ENCODE results near the gene INPPL1.

The INPPL1 gene

DNA sequence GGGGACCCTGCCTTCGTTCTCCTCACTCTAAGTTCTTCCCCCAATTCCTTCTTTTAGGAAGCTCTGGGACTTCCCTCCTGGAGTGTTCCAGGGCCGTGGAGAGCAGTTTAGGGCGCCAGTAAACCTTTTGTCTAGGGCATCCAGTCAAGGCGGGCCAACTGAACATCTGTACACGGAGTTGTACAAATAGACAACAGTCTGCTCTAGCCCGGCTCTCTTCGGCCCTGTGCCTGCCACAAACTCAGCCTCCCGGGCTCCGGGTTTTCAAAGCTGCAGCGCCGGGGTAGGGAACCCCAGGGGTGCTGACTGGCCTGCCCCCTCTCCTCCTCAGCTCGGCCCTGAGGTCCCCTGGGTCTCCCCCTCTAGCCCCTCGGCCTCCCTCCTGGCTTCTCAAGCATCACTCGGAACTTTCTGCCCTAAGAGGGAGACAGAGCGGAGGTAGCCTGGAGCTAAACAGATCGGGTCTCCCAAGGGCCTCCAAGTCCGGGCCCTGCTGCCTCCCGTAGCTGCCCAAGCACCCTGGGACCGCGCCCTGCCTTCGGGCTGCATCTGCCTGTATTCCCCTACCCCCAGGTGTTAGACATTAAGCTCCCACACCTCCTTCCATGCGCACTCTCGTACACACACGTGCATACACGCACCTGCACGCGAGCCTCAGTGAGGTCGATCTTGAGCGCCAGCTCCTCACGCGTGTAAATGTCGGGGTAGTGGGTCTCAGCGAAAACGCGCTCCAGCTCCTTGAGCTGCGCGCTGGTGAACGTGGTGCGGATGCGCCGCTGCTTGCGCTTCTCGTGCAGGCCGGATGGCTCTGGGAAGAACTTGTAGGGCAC, 16.1 kb downstream of the INPPL1 start:
- no peak for DNase-seq (ENCODE audit: low read depth)
- no peak overlapping the region for H3K4me3 ChIP-seq (ENCODE audit: control insufficient read depth, low read depth, low read length)
- TF ChIP-seq, protein P1, sequence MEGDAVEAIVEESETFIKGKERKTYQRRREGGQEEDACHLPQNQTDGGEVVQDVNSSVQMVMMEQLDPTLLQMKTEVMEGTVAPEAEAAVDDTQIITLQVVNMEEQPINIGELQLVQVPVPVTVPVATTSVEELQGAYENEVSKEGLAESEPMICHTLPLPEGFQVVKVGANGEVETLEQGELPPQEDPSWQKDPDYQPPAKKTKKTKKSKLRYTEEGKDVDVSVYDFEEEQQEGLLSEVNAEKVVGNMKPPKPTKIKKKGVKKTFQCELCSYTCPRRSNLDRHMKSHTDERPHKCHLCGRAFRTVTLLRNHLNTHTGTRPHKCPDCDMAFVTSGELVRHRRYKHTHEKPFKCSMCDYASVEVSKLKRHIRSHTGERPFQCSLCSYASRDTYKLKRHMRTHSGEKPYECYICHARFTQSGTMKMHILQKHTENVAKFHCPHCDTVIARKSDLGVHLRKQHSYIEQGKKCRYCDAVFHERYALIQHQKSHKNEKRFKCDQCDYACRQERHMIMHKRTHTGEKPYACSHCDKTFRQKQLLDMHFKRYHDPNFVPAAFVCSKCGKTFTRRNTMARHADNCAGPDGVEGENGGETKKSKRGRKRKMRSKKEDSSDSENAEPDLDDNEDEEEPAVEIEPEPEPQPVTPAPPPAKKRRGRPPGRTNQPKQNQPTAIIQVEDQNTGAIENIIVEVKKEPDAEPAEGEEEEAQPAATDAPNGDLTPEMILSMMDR (IDR thresholded peaks at IDR 0.05; ENCODE audit: control insufficient read depth, insufficient read depth, low read depth, low read length, missing control alignments) = no peak

DNA sequence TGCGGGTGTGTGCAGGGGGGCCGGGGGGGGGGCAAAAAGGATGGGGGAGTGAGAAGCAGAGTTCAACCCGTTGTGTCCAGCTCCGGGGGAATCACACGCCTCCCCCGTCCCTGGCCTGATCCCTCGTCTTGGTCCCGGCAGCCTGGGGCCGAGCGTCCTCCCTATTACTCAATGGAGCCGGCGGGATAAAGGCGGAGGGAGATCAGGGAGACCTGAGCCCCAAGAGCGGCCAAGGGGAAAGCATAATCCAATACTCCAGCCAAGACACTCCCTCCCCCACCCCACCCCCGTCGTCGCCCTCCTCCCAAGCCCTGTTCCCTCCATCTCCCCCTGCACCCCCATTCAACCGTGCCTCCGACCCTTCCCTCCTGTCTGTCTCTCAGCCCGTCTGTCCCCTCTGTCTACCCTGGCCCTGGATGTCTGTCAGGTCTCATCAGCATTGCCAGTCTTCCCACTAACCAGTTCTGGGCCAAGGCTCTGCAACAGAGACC, 16.8 kb downstream of the INPPL1 start:
- no peak overlapping the region for H3K4me3 ChIP-seq (ENCODE audit: control insufficient read depth, low read depth, low read length)
- no peak for DNase-seq (ENCODE audit: low read depth)
- TF ChIP-seq, protein P1 (IDR thresholded peaks at IDR 0.05; ENCODE audit: control insufficient read depth, insufficient read depth, low read depth, low read length, missing control alignments) = no peak

DNA sequence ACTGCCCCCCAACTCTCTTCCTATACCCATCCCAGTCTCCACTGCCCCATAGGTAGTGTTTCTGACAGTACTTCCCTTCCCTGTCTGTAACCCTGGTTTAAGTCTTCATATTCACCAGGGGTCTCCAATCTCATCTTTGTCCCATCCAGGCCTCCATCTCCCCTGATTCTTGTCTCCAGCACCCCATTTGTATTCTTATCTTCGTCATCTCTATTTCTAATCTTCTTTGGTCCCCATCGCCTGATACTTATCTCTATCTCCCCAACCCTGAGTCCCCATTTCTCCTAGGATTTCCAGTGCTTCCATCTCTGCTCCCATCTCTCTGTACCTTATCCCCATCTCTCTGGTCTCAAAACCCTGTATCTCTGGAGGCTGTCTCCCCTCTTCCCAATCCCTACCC, 17.6 kb downstream of the INPPL1 start:
- TF ChIP-seq, protein P1 (IDR thresholded peaks at IDR 0.05; ENCODE audit: control insufficient read depth, insufficient read depth, low read depth, low read length, missing control alignments) = no peak
- H3K4me3 ChIP-seq (ENCODE audit: control insufficient read depth, low read depth, low read length) = no peak overlapping the region
- DNase-seq (ENCODE audit: low read depth) = no peak

DNA sequence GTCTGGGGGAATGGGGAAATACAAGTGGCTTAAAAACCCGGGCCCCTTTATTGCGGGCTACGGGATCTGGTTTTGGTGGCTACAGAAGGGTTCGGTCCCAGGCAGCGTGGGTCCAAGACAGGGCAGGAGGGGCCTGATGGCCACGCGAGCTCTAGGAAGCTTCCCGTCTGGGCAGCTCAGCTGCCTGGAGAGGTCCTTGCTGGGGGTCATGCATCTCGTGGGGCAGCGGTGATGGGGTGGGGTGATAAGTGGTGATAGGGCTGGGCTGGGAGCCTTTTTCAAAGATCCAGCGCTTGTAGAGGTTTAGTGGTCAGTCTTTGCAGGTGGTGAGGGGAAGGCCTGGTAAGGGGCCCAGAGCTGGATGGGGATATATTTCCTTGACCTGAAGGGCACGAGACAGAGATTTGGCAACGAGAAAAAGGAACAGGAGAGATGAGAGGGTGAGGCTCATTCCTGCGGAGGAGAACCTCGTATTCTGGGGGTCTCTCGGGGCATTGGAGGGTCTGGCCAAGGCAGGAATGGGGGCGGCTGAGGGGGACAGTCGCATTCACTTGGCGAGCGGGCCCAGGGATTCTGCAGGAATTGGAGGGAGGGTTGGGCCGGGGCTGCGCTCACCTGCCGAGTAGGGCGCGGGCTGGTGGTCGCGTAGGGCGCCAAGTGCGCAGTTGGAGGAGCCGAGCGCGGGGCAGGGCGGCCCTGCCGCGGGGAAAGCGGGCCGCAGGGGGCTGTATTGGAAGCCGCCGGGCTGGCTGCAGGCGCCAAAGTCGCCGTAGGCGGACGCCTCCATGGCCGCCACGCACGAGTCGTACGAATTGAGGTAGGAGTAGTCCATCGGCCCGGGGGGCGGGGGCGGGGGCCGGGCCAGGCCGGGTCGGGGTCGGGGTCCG, 18.8 kb downstream of the INPPL1 start:
- TF ChIP-seq, protein P1 (IDR thresholded peaks at IDR 0.05; ENCODE audit: control insufficient read depth, insufficient read depth, low read depth, low read length, missing control alignments) = no peak
- no peak overlapping the region for H3K4me3 ChIP-seq (ENCODE audit: control insufficient read depth, low read depth, low read length)
- no peak for DNase-seq (ENCODE audit: low read depth)

DNA sequence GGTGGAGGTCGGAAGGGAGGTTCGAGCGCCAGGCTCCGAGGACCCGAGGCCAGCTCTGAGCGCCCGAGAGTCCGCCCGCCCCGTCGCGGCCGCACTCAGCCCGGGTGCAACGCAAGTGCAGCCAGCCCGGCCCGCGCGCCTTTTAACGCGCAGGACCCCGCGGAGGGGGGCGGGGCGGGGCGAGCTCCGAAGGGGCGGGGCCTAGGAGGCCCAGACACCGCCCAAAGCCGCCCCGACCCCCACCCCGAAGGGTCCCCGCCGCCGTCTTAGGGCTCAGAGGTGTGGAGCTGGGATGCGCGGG, 19.4 kb downstream of the INPPL1 start, which contains the start of gene PHOX2A:
TSS of gene PHOX2A (minus strand) at position 117 of the 301 bp plus-strand sequence. CDS start 172 bp downstream, outside the sequence.
- DNase-seq (ENCODE audit: low read depth) = no peak
- TF ChIP-seq, protein P1 (IDR thresholded peaks at IDR 0.05; ENCODE audit: control insufficient read depth, insufficient read depth, low read depth, low read length, missing control alignments) = no peak
- H3K4me3 ChIP-seq (ENCODE audit: control insufficient read depth, low read depth, low read length) = no peak within 1 kb of the TSS

DNA sequence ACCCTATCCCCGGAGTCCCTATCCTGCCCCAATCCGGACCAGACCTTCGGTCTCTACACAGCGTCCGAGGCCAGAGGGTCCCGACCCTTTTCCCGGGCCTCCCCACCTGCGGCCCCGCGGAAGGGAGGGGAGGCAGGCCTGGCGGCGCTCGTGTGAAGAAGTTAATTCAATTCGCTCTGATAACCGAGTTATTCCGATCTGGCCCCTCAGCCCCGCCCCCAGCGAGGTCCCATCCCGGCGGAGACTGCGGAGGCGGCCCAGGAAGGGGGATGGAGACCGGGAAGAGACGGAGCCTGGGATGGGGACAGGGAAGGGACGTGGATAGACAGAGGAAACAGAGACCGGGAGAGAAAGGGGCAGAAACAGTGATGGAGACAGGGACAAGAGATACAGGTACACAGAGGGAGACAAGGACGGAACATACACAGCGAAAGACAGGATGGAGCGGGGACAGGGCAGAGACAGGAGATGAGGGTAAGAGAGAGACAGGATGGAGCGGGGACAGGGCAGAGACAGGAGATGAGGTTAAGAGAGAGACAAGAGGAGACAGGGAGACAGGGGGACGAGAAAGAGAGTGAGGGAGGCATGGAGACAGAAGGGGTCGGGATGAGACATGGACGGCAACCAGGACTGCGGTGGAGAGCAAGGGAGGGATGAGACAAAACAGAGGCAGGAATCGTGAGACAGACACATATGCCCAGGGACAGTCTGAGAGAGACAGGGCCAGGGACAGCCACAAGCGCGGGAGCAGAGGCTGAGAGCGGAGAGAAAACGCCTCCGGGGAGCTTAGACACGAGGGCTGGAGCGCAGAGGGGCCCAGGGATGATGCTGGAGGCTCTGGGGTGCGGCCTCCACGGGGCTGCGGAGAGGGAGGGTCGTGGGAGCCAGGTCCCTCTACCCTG, 20.0 kb downstream of the INPPL1 start:
- TF ChIP-seq, protein P1 (IDR thresholded peaks at IDR 0.05; ENCODE audit: control insufficient read depth, insufficient read depth, low read depth, low read length, missing control alignments) = no peak
- no peak overlapping the region for H3K4me3 ChIP-seq (ENCODE audit: control insufficient read depth, low read depth, low read length)

More for the DNA sequence above, 20.0 kb downstream of the INPPL1 start:
- no peak for DNase-seq (ENCODE audit: low read depth)
